BLaER1 treated with 17β-estradiol and CSF1 and Interleukin-3, amounts not matched to agents 10 nM and 100 nM (cell line): ENCODE data around the gene TF.

Experiments used
- H3K27ac ChIP-seq, 11 experiments: shearing (Covaris generic); formaldehyde crosslinking; 2 replicates each; pipeline ENCODE4 v1.8.1; 2022
- H3K27me3 ChIP-seq, 11 experiments: shearing (Covaris generic); formaldehyde crosslinking; 2 replicates each; pipeline ENCODE4 v1.8.1; 2022
- H3K36me3 ChIP-seq, 11 experiments: shearing (Covaris generic); formaldehyde crosslinking; 2 replicates each; pipeline ENCODE4 v1.8.1; 2022
- H3K4me1 ChIP-seq, 10 experiments: shearing (Covaris generic); formaldehyde crosslinking; 2 replicates each; pipeline ENCODE4 v1.8.1; 2022
- H3K4me2 ChIP-seq, 11 experiments: shearing (Covaris generic); formaldehyde crosslinking; 2 replicates each; pipeline ENCODE4 v1.8.1; 2022
- H3K4me3 ChIP-seq, 10 experiments: shearing (Covaris generic); formaldehyde crosslinking; 2 replicates each; pipeline ENCODE4 v1.8.1; 2022
- H3K9ac ChIP-seq, 11 experiments: shearing (Covaris generic); formaldehyde crosslinking; 2 replicates each; pipeline ENCODE4 v1.8.1; 2022
- H3K9me3 ChIP-seq, 11 experiments: shearing (Covaris generic); formaldehyde crosslinking; replicated peaks in 1 of 11; 2 replicates each; pipeline ENCODE4 v1.8.1; 2022
- H4K20me1 ChIP-seq, 11 experiments: shearing (Covaris generic); formaldehyde crosslinking; 2 replicates each; pipeline ENCODE4 v1.8.1; 2022
- Cebpa-rat ChIP-seq, 11 experiments: shearing (Covaris generic); IDR thresholded peaks; 2 replicates each; pipeline ENCODE4 v1.8.1; 2022

Gene TF

DNA sequence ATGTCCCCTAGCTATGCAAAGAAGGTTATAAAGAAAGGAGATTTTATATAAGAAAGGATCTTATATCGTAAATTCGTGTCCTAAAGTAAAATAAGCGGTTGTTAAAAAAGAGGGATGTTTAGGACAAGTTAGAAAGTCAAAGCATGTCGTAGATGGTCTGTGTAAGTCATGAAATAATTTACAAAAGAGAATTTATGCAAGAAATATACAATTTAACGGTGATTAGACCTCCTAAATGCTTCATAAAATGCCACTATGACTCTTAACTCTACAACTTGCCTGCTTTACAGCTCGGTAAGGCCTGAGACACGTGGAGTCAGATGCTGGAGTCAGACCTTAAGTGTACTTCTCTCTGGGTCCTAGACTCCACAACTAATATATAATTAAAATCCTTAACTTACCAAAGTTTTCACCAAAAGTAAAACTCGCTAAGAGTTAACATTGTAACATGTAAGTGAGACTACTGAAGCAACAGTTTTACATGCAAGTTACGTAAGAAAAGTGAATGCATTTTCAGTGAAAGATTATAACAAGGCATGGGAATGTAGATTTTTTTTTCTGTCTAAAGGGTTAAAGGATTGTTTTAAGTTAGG is 46.1 kb downstream of the TF start:
- H3K9ac ChIP-seq, result no peak overlapping the region
- H3K9me3 ChIP-seq, result peaks cover 71 to 91% (median 84%) of the 10 kb centered on the region in 11 experiments
- no peak overlapping the region for H3K4me2 ChIP-seq
- no peak overlapping the region for H3K27ac ChIP-seq
- H4K20me1 ChIP-seq, result no peaks in the 10 kb centered on the region
- TF ChIP-seq Cebpa-rat (IDR thresholded peaks at IDR 0.05), result no peak
- H3K36me3 ChIP-seq, result peaks cover 0 to 5% (median 0%) of the 10 kb centered on the region in 11 experiments; a peak in 3 of 22 replicates
- no peaks in the 10 kb centered on the region for H3K4me1 ChIP-seq
- H3K27me3 ChIP-seq, result no peaks in the 10 kb centered on the region
- no peak overlapping the region for H3K4me3 ChIP-seq

DNA sequence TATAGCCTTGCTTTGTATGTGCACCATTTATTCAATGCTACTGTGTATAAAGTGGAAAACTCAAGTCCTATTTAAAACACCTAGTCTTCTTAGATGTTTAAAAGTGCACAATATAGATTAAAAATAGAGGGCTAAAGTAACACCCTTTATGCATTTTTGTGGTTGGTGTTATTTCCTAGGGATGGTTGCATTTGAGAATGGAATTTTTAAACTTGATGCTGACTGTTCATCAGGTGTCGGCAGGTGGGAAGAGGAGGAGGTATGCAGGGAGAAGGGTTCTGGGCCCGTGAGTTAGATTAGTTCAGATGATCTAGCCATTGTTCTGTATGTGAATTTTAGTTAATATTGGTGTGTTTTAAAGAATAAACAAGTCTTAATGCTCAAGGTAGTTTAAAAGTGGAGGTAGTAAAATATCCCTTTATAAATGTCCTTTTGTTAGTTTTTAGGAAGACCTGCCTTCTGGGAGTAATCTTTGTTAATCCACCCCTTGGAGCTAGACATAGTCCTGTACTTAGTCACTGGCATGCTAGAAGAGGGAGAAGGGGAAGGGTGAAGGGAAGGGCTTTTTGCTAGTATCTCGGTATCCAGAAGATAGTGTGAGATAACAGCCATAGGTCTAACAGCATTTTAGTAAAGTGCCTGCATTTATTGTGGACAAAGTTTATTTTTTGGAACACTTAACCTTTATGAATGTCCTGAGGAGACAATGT is 51.4 kb downstream of the TF start:
- Histone ChIP-seq H3K4me3 (no peak overlapping the region), H4K20me1 (no peaks in the 10 kb centered on the region), H3K36me3 (no peaks in the 10 kb centered on the region; a peak in 1 of 22 replicates), H3K9me3 (peaks cover 39 to 51% (median 42%) of the 10 kb centered on the region in 11 experiments), H3K9ac (no peak overlapping the region), H3K4me2 (no peak overlapping the region), H3K4me1 (peaks cover 0 to 12% (median 2%) of the 10 kb centered on the region in 10 experiments; a peak in 7 of 20 replicates), H3K27me3 (no peaks in the 10 kb centered on the region), H3K27ac (no peak overlapping the region)
- TF ChIP-seq Cebpa-rat (IDR thresholded peaks at IDR 0.05), result no peak

DNA sequence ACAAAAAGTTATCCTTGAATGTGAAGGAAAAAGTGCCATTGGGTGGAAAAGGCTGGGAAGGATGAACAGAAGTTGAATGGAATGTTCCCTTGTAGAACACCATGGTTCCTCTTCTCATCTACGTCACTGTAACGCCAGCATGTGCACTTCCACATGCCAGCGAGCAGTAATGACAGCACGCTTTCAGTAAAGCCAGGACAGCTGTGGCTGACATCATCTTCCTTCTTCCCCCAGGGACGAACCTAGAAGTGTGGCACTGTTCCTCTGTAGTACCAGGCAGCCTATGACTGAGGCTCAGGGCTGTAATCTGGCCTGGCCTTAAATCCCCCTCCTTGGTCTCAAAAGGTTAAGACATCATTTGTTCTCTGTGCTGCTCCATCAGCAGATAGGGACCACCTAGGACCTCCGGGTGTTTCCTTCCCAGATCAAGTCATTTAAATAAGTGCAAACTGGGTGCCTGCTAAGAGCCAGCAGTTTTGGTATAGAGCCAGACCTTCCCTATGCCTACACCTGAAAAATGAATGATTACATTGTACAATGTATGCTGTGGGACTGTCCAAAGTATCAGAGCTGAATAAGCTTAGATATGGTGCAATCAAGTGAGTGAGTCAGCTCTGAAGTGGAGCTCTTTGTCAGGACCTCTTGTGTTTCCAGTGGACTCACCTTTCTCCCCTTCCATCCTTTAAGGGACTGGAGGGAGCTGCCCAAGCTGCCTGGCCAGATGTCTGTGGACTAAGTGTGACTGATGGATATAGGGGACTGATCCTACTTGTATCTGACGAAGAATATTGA is 53.8 kb downstream of the TF start:
- no peak for TF ChIP-seq Cebpa-rat (IDR thresholded peaks at IDR 0.05)
- no peaks in the 10 kb centered on the region for H3K27me3 ChIP-seq
- H3K4me1 ChIP-seq, result peaks cover 0 to 18% (median 2%) of the 10 kb centered on the region in 10 experiments; a peak in 8 of 20 replicates
- H3K4me2 ChIP-seq, result peak overlapping the region in 2 of 11 experiments; percentile 9 to 16; a peak in 5 of 22 replicates
- no peak overlapping the region for H3K9ac ChIP-seq
- H3K4me3 ChIP-seq, result no peak overlapping the region
- H3K27ac ChIP-seq, result no peak overlapping the region
- peaks cover 15 to 26% (median 17%) of the 10 kb centered on the region in 11 experiments for H3K9me3 ChIP-seq
- no peaks in the 10 kb centered on the region for H3K36me3 ChIP-seq
- no peaks in the 10 kb centered on the region for H4K20me1 ChIP-seq

DNA sequence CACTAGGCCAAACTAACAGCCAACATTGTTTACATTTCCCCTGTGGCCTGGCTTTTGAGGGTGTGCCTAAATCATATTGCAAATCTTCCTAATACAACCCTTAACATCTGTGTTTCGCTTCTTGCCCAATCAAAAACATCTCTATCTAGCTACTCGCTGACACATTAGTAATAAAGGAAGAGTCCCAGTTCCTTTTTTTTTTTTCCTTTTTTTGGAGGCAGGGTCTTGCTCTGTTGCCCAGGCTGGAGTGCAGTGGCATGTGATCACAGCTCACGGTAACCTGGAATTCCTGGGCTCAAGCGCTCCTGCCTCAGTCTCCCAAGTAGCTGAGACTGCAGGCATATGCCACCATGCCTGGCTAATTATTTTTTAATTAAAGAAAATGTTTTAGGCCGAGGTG is 57.3 kb downstream of the TF start:
- peaks cover 16 to 36% (median 22%) of the 10 kb centered on the region in 10 experiments for H3K4me1 ChIP-seq
- TF ChIP-seq Cebpa-rat (IDR thresholded peaks at IDR 0.05), result no peak
- no peak overlapping the region for H3K4me3 ChIP-seq
- no peaks in the 10 kb centered on the region for H3K9me3 ChIP-seq
- H3K27ac ChIP-seq, result no peak overlapping the region; a peak in 1 of 22 replicates
- peak overlapping the region in 2 of 11 experiments; percentile 2 to 10; a peak in 1 of 22 replicates for H3K4me2 ChIP-seq
- no peak overlapping the region for H3K9ac ChIP-seq
- peaks cover 0 to 22% (median 0%) of the 10 kb centered on the region in 11 experiments; a peak in 8 of 22 replicates for H4K20me1 ChIP-seq
- peaks cover 8 to 17% (median 14%) of the 10 kb centered on the region in 11 experiments; a peak in 21 of 22 replicates for H3K36me3 ChIP-seq
- H3K27me3 ChIP-seq, result no peaks in the 10 kb centered on the region

DNA sequence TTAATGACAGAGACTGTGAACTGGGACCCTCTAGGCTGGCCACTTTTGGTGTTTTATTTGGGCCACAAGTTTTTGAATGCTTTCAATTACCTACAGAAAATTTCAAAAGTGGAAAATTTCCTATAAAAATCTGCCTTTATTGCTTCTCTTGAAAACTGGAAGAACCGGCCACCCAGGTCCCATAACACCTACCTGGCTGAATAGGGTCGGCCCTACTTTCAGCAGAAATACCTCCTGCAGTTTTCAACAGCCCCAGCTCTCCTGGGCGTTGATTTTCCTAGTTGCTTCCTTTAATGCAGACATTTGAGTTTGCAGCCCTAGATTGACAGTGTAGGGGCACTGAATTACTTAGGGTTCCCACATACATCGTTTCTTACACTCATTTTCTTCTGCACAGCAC is 58.7 kb downstream of the TF start:
- no peak for TF ChIP-seq Cebpa-rat (IDR thresholded peaks at IDR 0.05)
- Histone ChIP-seq H3K36me3 (peaks cover 12 to 30% (median 27%) of the 10 kb centered on the region in 11 experiments; a peak in 21 of 22 replicates), H3K27ac (no peak overlapping the region), H4K20me1 (peaks cover 0 to 33% (median 0%) of the 10 kb centered on the region in 11 experiments; a peak in 11 of 22 replicates), H3K9ac (no peak overlapping the region), H3K27me3 (no peaks in the 10 kb centered on the region), H3K4me2 (peak overlapping the region in 10 of 11 experiments; percentile 39 to 96 (median 74); a peak in 15 of 22 replicates), H3K9me3 (no peaks in the 10 kb centered on the region), H3K4me3 (no peak overlapping the region), H3K4me1 (peaks cover 16 to 36% (median 21%) of the 10 kb centered on the region in 10 experiments)

DNA sequence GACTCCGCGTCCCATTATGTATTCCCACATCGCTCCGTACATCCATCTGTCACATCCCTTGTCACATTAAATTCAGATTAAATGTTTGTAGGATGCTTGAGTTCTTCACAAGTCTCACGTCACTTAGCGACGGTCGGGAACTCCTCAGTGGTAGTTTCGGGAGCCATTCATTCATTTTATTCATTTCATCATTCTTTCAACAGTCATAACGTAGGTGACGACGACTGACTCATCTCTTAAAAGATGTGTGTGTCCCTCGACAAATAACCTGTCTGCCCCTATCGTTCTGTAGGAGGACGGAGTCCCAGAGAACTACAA is 59.1 kb downstream of the TF start:
- Histone ChIP-seq H3K4me1 (peaks cover 16 to 36% (median 20%) of the 10 kb centered on the region in 10 experiments), H3K27me3 (no peaks in the 10 kb centered on the region), H3K9me3 (no peaks in the 10 kb centered on the region), H3K4me3 (peak overlapping the region; percentile 73 to 91 (median 82)), H4K20me1 (peaks cover 0 to 38% (median 0%) of the 10 kb centered on the region in 11 experiments; a peak in 11 of 22 replicates), H3K9ac (peak overlapping the region in 5 of 11 experiments; percentile 80 to 89 (median 83); a peak in 9 of 22 replicates), H3K4me2 (peak overlapping the region; percentile 39 to 96 (median 75); a peak in 20 of 22 replicates), H3K36me3 (peaks cover 16 to 35% (median 32%) of the 10 kb centered on the region in 11 experiments; a peak in 21 of 22 replicates), H3K27ac (no peak overlapping the region; a peak in 2 of 22 replicates)
- no peak for TF ChIP-seq Cebpa-rat (IDR thresholded peaks at IDR 0.05)

DNA sequence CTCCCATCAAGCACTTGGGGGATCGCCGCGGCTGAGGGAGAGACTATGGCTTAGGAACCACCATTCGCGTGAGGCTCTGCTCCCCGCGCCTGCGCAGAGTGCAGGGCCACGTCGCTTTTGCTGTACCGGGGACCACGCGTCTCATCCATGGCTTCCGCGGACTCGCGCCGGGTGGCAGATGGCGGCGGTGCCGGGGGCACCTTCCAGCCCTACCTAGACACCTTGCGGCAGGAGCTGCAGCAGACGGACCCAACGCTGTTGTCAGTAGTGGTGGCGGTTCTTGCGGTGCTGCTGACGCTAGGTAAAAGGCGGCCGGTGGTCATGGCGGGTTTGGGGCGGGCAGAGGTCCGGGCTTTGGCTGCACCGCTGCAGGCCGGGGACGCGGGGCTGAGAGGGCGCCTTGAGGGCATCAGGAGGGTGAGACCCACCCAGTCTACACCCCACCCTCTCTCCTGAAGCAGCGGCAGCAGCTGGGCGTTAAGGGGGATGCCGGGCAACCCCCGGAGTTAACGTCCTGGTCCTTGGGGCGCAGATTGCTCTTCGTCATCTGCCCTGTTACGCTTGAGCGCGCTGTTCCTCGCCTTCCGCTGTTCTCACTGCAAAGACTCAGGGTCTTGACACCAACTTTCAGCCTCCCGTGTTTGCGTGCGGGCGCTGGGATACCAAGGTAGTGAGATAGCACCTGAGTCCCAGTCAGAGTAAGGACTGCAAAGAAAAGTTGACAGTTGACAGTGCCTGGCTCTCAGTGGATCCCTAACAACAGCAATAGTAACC is 59.7 kb downstream of the TF start, which contains the start of gene SRPRB:
TSS of gene SRPRB (plus strand) at position 114 of the 774 bp plus-strand sequence. CDS start at position 148, 34 bp downstream.
- H3K4me2 ChIP-seq, result peak within 1 kb of the TSS; percentile 73 to 96 (median 88)
- no peaks in the 10 kb centered on the region for H3K9me3 ChIP-seq
- H3K4me1 ChIP-seq, result peaks cover 16 to 36% (median 20%) of the 10 kb centered on the region in 10 experiments
- TF ChIP-seq Cebpa-rat (IDR thresholded peaks at IDR 0.05), result no peak
- peak within 1 kb of the TSS in 10 of 11 experiments; percentile 21 to 84 (median 76); a peak in 20 of 22 replicates for H3K27ac ChIP-seq
- H4K20me1 ChIP-seq, result peaks cover 0 to 43% (median 2%) of the 10 kb centered on the region in 11 experiments; a peak in 11 of 22 replicates
- peaks cover 21 to 40% (median 37%) of the 10 kb centered on the region in 11 experiments; a peak in 21 of 22 replicates for H3K36me3 ChIP-seq
- H3K27me3 ChIP-seq, result no peaks in the 10 kb centered on the region
- H3K4me3 ChIP-seq, result peak within 1 kb of the TSS; percentile 73 to 91 (median 82)
- peak within 1 kb of the TSS; percentile 73 to 89 (median 82) for H3K9ac ChIP-seq

DNA sequence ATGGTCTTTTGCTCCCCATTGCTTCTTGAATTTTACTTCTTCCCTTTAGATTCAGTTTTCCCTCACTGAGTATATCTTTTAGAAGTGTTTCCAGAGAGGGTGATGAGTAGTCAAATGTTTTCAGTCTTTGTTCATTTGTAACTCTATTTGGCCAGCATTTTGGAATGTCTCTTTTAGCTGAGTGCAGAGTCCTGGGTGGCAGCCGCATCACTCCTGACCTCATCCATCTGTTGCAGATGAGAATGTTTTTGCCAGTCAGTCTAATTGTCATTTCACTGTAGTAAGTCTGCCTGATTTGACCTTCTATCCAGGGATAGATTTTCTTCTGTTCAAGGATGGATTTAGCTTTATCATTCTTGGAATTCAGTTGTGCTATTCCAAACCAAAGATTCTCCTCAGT is 66.7 kb downstream of the TF start:
- TF ChIP-seq Cebpa-rat (IDR thresholded peaks at IDR 0.05), result no peak
- Histone ChIP-seq H3K4me1 (peaks cover 0 to 5% (median 0%) of the 10 kb centered on the region in 10 experiments; a peak in 2 of 20 replicates), H3K36me3 (peaks cover 85 to 100% (median 97%) of the 10 kb centered on the region in 11 experiments), H3K4me3 (no peak overlapping the region), H4K20me1 (peaks cover 0 to 86% (median 18%) of the 10 kb centered on the region in 11 experiments; a peak in 9 of 22 replicates), H3K9ac (no peak overlapping the region), H3K27ac (no peak overlapping the region), H3K9me3 (no peaks in the 10 kb centered on the region), H3K27me3 (no peaks in the 10 kb centered on the region), H3K4me2 (no peak overlapping the region)
